WI38 (cell line): ENCODE measurements around the gene NUP214.

Experiments used
- H3K4me3 ChIP-seq: 2 replicates; pipeline ENCODE4 v1.5.1; 2011; ENCODE audit warnings: low read depth, mild to moderate bottlenecking, control low read depth, low read length
- TF ChIP-seq, protein P1 (sequence below): IDR thresholded peaks from 2 replicates; pipeline ENCODE4 v1.5.1; 2012; ENCODE audit warnings: low read depth, mild to moderate bottlenecking, control low read depth, low read length

NUP214 gene

GRCh38 chr9:131246618-131247017 is 121.2 kb downstream of the NUP214 start:
- TF ChIP-seq, protein P1, sequence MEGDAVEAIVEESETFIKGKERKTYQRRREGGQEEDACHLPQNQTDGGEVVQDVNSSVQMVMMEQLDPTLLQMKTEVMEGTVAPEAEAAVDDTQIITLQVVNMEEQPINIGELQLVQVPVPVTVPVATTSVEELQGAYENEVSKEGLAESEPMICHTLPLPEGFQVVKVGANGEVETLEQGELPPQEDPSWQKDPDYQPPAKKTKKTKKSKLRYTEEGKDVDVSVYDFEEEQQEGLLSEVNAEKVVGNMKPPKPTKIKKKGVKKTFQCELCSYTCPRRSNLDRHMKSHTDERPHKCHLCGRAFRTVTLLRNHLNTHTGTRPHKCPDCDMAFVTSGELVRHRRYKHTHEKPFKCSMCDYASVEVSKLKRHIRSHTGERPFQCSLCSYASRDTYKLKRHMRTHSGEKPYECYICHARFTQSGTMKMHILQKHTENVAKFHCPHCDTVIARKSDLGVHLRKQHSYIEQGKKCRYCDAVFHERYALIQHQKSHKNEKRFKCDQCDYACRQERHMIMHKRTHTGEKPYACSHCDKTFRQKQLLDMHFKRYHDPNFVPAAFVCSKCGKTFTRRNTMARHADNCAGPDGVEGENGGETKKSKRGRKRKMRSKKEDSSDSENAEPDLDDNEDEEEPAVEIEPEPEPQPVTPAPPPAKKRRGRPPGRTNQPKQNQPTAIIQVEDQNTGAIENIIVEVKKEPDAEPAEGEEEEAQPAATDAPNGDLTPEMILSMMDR: no peak
- no peak overlapping the region for H3K4me3 ChIP-seq

- TF ChIP-seq, protein P1: no peak
- no peak overlapping the region for H3K4me3 ChIP-seq
Measured at GRCh38 chr9:131252120-131252519, 126.7 kb downstream of the NUP214 start.

- no peak overlapping the region for H3K4me3 ChIP-seq
- TF ChIP-seq, protein P1: no peak
Measured at GRCh38 chr9:131253891-131254491, 128.6 kb downstream of the NUP214 start.

- no peak overlapping the region for H3K4me3 ChIP-seq
- TF ChIP-seq, protein P1: no peak
Measured at GRCh38 chr9:131254626-131255025, 129.2 kb downstream of the NUP214 start.

DNA sequence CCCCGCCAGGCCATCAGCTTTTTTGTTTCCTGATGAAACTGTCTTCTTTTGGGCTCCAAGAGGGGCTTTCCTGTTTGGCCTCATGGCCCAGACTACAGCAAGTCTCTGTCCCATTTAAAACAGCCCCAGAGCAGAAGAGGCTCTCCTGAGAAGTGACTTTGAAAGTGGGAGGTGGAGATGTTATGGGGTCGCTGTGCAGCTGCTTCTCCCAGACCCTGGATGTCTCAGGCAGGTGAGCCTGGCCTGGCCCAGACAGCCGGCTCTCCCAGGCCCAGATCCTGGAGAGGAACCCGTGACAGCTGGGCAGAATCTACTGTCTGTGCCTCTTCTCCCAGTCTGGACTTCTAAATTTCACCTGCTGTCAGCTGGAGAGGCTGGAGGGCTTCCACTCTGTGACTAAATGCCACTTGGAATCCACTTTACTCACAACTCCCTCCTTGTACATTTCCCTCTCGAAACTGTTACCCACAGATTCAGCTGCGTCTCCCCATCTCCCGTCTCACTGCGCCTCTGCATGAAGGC is 130.4 kb downstream of the NUP214 start:
- H3K4me3 ChIP-seq: no peak overlapping the region
- TF ChIP-seq, protein P1: no peak

- H3K4me3 ChIP-seq: no peak overlapping the region
- TF ChIP-seq, protein P1: no peak
Measured at GRCh38 chr9:131257266-131258025, 132.1 kb downstream of the NUP214 start.

GRCh38 chr9:131258186-131258585 is 132.8 kb downstream of the NUP214 start:
- TF ChIP-seq, protein P1: no peak
- H3K4me3 ChIP-seq: no peak overlapping the region
